ENCODE measurements around the gene BHLHE40. TPM values are rescaled to one million over a fixed set of nuclear protein-coding genes. Genes with fewer than 3 reads are reported as not detected.

Gene BHLHE40
- polyA plus RNA-seq, 3 donors = 20.2 to 167 (median 23.4) TPM

- H3K27me3 Mint-ChIP-seq (ENCODE audit: low read depth in 3 of 3) = peaks cover 0 to 2% (median 0%) of the 10 kb centered on the region in 3 donors
- no peak overlapping the region for H3K4me3 ChIP-seq (replicated peaks in 1 of 3; ENCODE audit: low read depth in 2 of 3, low read length in 3 of 3)
- H3K27ac Mint-ChIP-seq = no peak overlapping the region
- H3K9me3 ChIP-seq (replicated peaks in 1 of 2; ENCODE audit: control insufficient read depth in 1 of 2, insufficient read depth in 1 of 2, low read length in 2 of 2) = no peaks in the 10 kb centered on the region
- H3K4me1 ChIP-seq (ENCODE audit: control insufficient read depth in 1 of 2, insufficient read depth in 2 of 2, low read length in 2 of 2) = peaks cover 24% of the 10 kb centered on the region in 2 donors
- no peak overlapping the region for H3K4me2 ChIP-seq (replicated peaks; ENCODE audit: extremely low read depth, low read length, poor library complexity, severe bottlenecking)
- H4K20me1 ChIP-seq (ENCODE audit: insufficient read depth, low read length) = no peaks in the 10 kb centered on the region
- intact Hi-C loops (cut with micrococcal nuclease) = loop anchor here in 1 of 2 donors (10.0 kb wide), 1 partner anchor 219 kb away; no protein-coding TSS in a partner anchor
- H2AFZ ChIP-seq (ENCODE audit: insufficient read depth, low read depth, low read length, poor library complexity, severe bottlenecking) = no peak overlapping the region
- peaks cover 0 to 5% (median 2%) of the 10 kb centered on the region in 7 donors for H3K9me3 Mint-ChIP-seq
- H3K4me1 Mint-ChIP-seq = peaks cover 19% of the 10 kb centered on the region
- no peak for TF ChIP-seq CTCF (IDR thresholded peaks at IDR 0.05)
- no peaks in the 10 kb centered on the region for H3K36me3 ChIP-seq (replicated peaks in 1 of 2; ENCODE audit: control insufficient read depth in 1 of 2, insufficient read depth in 2 of 2, low read length in 2 of 2)
- no peaks in the 10 kb centered on the region for H3K79me2 ChIP-seq (ENCODE audit: insufficient read depth, low read length)
- no CpG with 5 or more reads among the region's 2 CpGs for WGBS (ENCODE audit: insufficient coverage)
- H3K36me3 Mint-ChIP-seq = no peaks in the 10 kb centered on the region
- no peaks in the 10 kb centered on the region for H3K27me3 ChIP-seq (ENCODE audit: control insufficient read depth in 2 of 2, insufficient read depth in 2 of 2, low read length in 2 of 2)
- H3K27ac ChIP-seq (ENCODE audit: low read depth in 1 of 2, low read length in 2 of 2) = no peak overlapping the region
- DNase-seq = no peak
- H3K9ac ChIP-seq (ENCODE audit: insufficient read depth, low read length, poor library complexity, severe bottlenecking) = no peak overlapping the region
- no peak overlapping the region for H3K4me3 Mint-ChIP-seq
Measured at GRCh38 chr3:4974154-4974553, 5.1 kb upstream of the BHLHE40 start.

- Histone ChIP-seq H3K36me3 (replicated peaks in 1 of 2; ENCODE audit: control insufficient read depth in 1 of 2, insufficient read depth in 2 of 2, low read length in 2 of 2) (no peaks in the 10 kb centered on the region), H3K27ac (ENCODE audit: low read depth in 1 of 2, low read length in 2 of 2) (peak overlapping the region in 1 of 2 donors; percentile 100), H3K27me3 (ENCODE audit: control insufficient read depth in 2 of 2, insufficient read depth in 2 of 2, low read length in 2 of 2) (no peaks in the 10 kb centered on the region), H3K4me2 (replicated peaks; ENCODE audit: extremely low read depth, low read length, poor library complexity, severe bottlenecking) (peak overlapping the region; percentile 82), H4K20me1 (ENCODE audit: insufficient read depth, low read length) (peaks cover 16% of the 10 kb centered on the region), H3K79me2 (ENCODE audit: insufficient read depth, low read length) (peaks cover 17% of the 10 kb centered on the region), H3K9me3 (replicated peaks in 1 of 2; ENCODE audit: control insufficient read depth in 1 of 2, insufficient read depth in 1 of 2, low read length in 2 of 2) (no peaks in the 10 kb centered on the region), H3K9ac (ENCODE audit: insufficient read depth, low read length, poor library complexity, severe bottlenecking) (peak overlapping the region; percentile 98), H3K4me3 (replicated peaks in 1 of 3; ENCODE audit: low read depth in 2 of 3, low read length in 3 of 3) (peak overlapping the region in 1 of 3 experiments; percentile 75), H3K4me1 (ENCODE audit: control insufficient read depth in 1 of 2, insufficient read depth in 2 of 2, low read length in 2 of 2) (peaks cover 32% of the 10 kb centered on the region in 2 donors), H2AFZ (ENCODE audit: insufficient read depth, low read depth, low read length, poor library complexity, severe bottlenecking) (peak overlapping the region; percentile 55)
- TF ChIP-seq CTCF (IDR thresholded peaks at IDR 0.05) = peak; percentile 77
- peaks cover 0 to 2% (median 0%) of the 10 kb centered on the region in 3 donors for H3K27me3 Mint-ChIP-seq (ENCODE audit: low read depth in 3 of 3)
- H3K9me3 Mint-ChIP-seq = peaks cover 0 to 4% (median 0%) of the 10 kb centered on the region in 7 donors
- H3K4me3 Mint-ChIP-seq = peak overlapping the region in 1 of 2 donors; percentile 100
- peaks cover 22% of the 10 kb centered on the region for H3K4me1 Mint-ChIP-seq
- DNase-seq = peak; percentile 77 to 86 (median 80)
- peaks cover under 1 to 5% of the 10 kb centered on the region in 2 donors for H3K36me3 Mint-ChIP-seq
- 53% methylated on average over 3 of the region's 4 CpGs for WGBS (ENCODE audit: insufficient coverage)
- intact Hi-C loops (cut with micrococcal nuclease) = loop anchor here in 1 of 2 donors (5.0 to 10.0 kb wide), 4 partner anchors 149 to 264 kb away; no protein-coding TSS in a partner anchor
- H3K27ac Mint-ChIP-seq = peak overlapping the region; percentile 100
Measured at GRCh38 chr3:4976109-4976508, 3.1 kb upstream of the BHLHE40 start.
